GM12878 (cell line): ENCODE data around the gene PHACTR1. TPM values are rescaled to one million over a fixed set of nuclear protein-coding genes. Genes with fewer than 3 reads are reported as not detected.

Experiments
- ATAC-seq: fragments of 200-7000 bp; cut with Tn5 transposase; 3 replicates; pipeline ENCODE4 v1.9.1; 2020; ENCODE audit warnings: mild to moderate bottlenecking, moderate library complexity
- BruUV-seq: library from RNA; stranded (reverse); fragments of 400-500 nt; replicated peaks from 2 replicates; lab custom pipeline; 2021; lab: Mats Ljungman, UMichigan
- CTCF ChIA-PET: fragments of 300-600 bp; sonication (Branson Sonifier 250); formaldehyde crosslinking; extraction: SDS; loops from one replicate; lab custom pipeline; 2021; ENCODE audit warnings: inconsistent platforms; lab: Yijun Ruan, JAX
- POLR2A ChIA-PET: fragments of 350-600 bp; formaldehyde crosslinking; extraction: SDS; loops from one replicate; lab custom pipeline; 2021; ENCODE audit warnings: inconsistent platforms; lab: Charles Lee
- RAD21 ChIA-PET: fragments of 300-600 bp; sonication (Branson Sonifier 250); formaldehyde crosslinking; loops from one replicate; lab custom pipeline; 2023; ENCODE audit warnings: antibody characterized with exemption; ENCODE audit not compliant: unreplicated experiment; lab: Charles Lee
- SMC1A ChIA-PET: fragments of 300-600 bp; sonication (Branson Sonifier 250); formaldehyde crosslinking; loops from one replicate; lab custom pipeline; 2023; ENCODE audit not compliant: unreplicated experiment, uncharacterized antibody; lab: Charles Lee
- DNase-seq: peaks from one replicate; pipeline ENCODE4 v3.0.0-alpha.2; 2011; ENCODE audit warnings: low read depth, low spot score
- FAIRE-seq: peaks from 3 replicates; lab custom pipeline; 2011; peaks lifted over from hg19 to GRCh38; lab: Jason Lieb, UNC
- H2AFZ ChIP-seq: 2 replicates; pipeline ENCODE4 v1.6.0; 2011; ENCODE audit warnings: low read depth, low read length, control low read depth; ENCODE audit not compliant: control insufficient read depth
- H3K27ac ChIP-seq: 2 replicates; pipeline ENCODE4 v1.5.1; 2011; ENCODE audit warnings: control low read depth; ENCODE audit not compliant: control insufficient read depth, insufficient read depth
- H3K27me3 ChIP-seq, 2 experiments: replicated peaks in 1 of 2; 2 replicates each; pipeline versions ENCODE4 v1.6.0 to v1.6.1; 2011; ENCODE audit warnings: low read length in 1 of 2; ENCODE audit not compliant: control insufficient read depth in 2 of 2, insufficient read depth in 2 of 2
- H3K36me3 ChIP-seq, 2 experiments: 2 replicates each; pipeline ENCODE4 v1.5.1; 2011; ENCODE audit warnings: low read length in 1 of 2; ENCODE audit not compliant: control insufficient read depth in 2 of 2, insufficient read depth in 2 of 2
- H3K4me1 ChIP-seq: 2 replicates; pipeline ENCODE4 v1.6.1; 2011; ENCODE audit warnings: mild to moderate bottlenecking, low read length, moderate library complexity, mixed read lengths; ENCODE audit not compliant: control insufficient read depth, insufficient read depth
- H3K4me2 ChIP-seq: 2 replicates; pipeline ENCODE4 v1.6.0; 2011; ENCODE audit warnings: control low read depth; ENCODE audit not compliant: control insufficient read depth, insufficient read depth
- H3K4me3 ChIP-seq: fragments of 200-600 bp; sonication (generic); 2 replicates; pipeline ENCODE4 v1.5.1; 2016
- H3K79me2 ChIP-seq: 2 replicates; pipeline ENCODE4 v1.6.0; 2011; ENCODE audit warnings: low read length; ENCODE audit not compliant: control insufficient read depth, insufficient read depth
- H3K9ac ChIP-seq: 2 replicates; pipeline ENCODE4 v1.8.0; 2011; ENCODE audit warnings: low read length, control low read depth, mixed read lengths; ENCODE audit not compliant: control insufficient read depth, insufficient read depth
- H3K9me3 ChIP-seq: replicated peaks from 3 replicates; pipeline ENCODE4 v1.5.1; 2011; ENCODE audit warnings: mild to moderate bottlenecking, low read length; ENCODE audit not compliant: control insufficient read depth, insufficient read depth
- H4K20me1 ChIP-seq: 2 replicates; pipeline ENCODE4 v1.6.0; 2011; ENCODE audit not compliant: control insufficient read depth, insufficient read depth
- BRCA1 ChIP-seq: IDR thresholded peaks from 2 replicates; pipeline ENCODE4 v1.6.1; 2011; ENCODE audit warnings: low read depth, low read length, improper control_type of control experiment
- CBX5 ChIP-seq: sonication (generic); IDR thresholded peaks from 2 replicates; pipeline ENCODE4 v1.6.1; 2016; ENCODE audit warnings: low read depth, moderate library complexity, mild to moderate bottlenecking, inconsistent platforms
- CEBPB ChIP-seq, 2 experiments: fragments of 150-350 bp in 1 of 2; IDR thresholded peaks; 2 replicates each; pipeline ENCODE4 v1.6.1; 2012 to 2014; ENCODE audit warnings: low read depth in 2 of 2, low read length in 2 of 2, borderline replicate concordance in 1 of 2, inconsistent platforms in 1 of 2
- DPF2 ChIP-seq: fragments of 450-650 bp; IDR thresholded peaks from 2 replicates; pipeline ENCODE4 v1.6.1; 2017; ENCODE audit warnings: mild to moderate bottlenecking
- E4F1 ChIP-seq: fragments of 450-650 bp; IDR thresholded peaks from 2 replicates; pipeline ENCODE4 v1.6.1; 2018; ENCODE audit warnings: borderline replicate concordance, mild to moderate bottlenecking; ENCODE audit not compliant: partially characterized antibody
- HCFC1 ChIP-seq: fragments of 150-350 bp; IDR thresholded peaks from 2 replicates; pipeline ENCODE4 v1.6.1; 2014; ENCODE audit warnings: low read length
- NBN ChIP-seq: fragments of 450-650 bp; IDR thresholded peaks from 2 replicates; pipeline ENCODE4 v1.6.1; 2016
- NR2C1 ChIP-seq: fragments of 450-650 bp; IDR thresholded peaks from 2 replicates; pipeline ENCODE4 v1.6.1; 2017; ENCODE audit warnings: antibody characterized with exemption, mild to moderate bottlenecking, moderate library complexity
- RCOR1 ChIP-seq: conservative IDR thresholded peaks from 2 replicates; pipeline ENCODE4 v1.6.1; 2012; ENCODE audit warnings: low read depth, low read length, improper control_type of control experiment
- REST ChIP-seq: IDR thresholded peaks from 2 replicates; pipeline ENCODE4 v1.6.1; 2012; ENCODE audit warnings: mild to moderate bottlenecking, low read depth, low read length
- RFX5 ChIP-seq: IDR thresholded peaks from 2 replicates; pipeline ENCODE4 v1.6.1; 2011; ENCODE audit warnings: low read depth, low read length, improper control_type of control experiment
- STAT3 ChIP-seq: IDR thresholded peaks from 2 replicates; pipeline ENCODE4 v1.6.1; 2011; ENCODE audit warnings: low read depth, low read length, improper control_type of control experiment
- TCF3 ChIP-seq: IDR thresholded peaks from 2 replicates; pipeline ENCODE4 v1.6.1; 2012; ENCODE audit warnings: low read depth, mild to moderate bottlenecking, low read length, borderline replicate concordance; ENCODE audit not compliant: insufficient read depth
- USF1 ChIP-seq: IDR thresholded peaks from 2 replicates; pipeline ENCODE4 v1.6.1; 2011; ENCODE audit warnings: borderline replicate concordance, low read depth, mild to moderate bottlenecking, moderate library complexity, mixed read lengths, low read length; ENCODE audit not compliant: insufficient read depth; ENCODE audit errors: extremely low read length
- ZNF274 ChIP-seq: IDR thresholded peaks from one replicate; pipeline ENCODE4 v1.8.0; 2011; ENCODE audit not compliant: insufficient read length, insufficient read depth
- ZZZ3 ChIP-seq: IDR thresholded peaks from 2 replicates; pipeline ENCODE4 v1.6.1; 2011; ENCODE audit warnings: low read depth; ENCODE audit not compliant: control insufficient read depth, insufficient read length
- WGBS: methylation state at CpG from one replicate; pipeline ENCODE4 v1.1.6; 2016; ENCODE audit warnings: low lambda C conversion rate; ENCODE audit not compliant: insufficient replicate concordance, insufficient coverage; ENCODE audit errors: missing lambda C conversion rate; 5-methylcytosine and 5-hydroxymethylcytosine counted together
- in situ Hi-C: fragments of 300-500 bp; cut with MboI; formaldehyde crosslinking; loops from 9 replicates; pipeline ENCODE4 v1.14.3; 2018; ENCODE audit warnings: mixed read lengths
- intact Hi-C: fragments of 100-400 bp; cut with micrococcal nuclease; formaldehyde crosslinking; loops from one replicate; pipeline ENCODE4 v1.14.2; 2022; ENCODE audit not compliant: unreplicated experiment
- polyA plus RNA-seq, 11 experiments: library from polyadenylated mRNA; depleted of rRNA in 4 of 11; unstranded in 6 of 11; stranded (reverse) in 5 of 11; fragments of >200 nt; fragmentation: Nextera tagmentation in 4 of 11; fragmentation: Illumina TruSeq in 1 of 11; extraction: Ambion mirVana in 4 of 11; extraction: Trizol in 1 of 11; gene quantifications; 1 replicate in 1 of 11; 2 replicates in 10 of 11; pipeline versions ENCODE4 v1.2.1 to v1.2.3, GENCODE V29; 2011 to 2016; ENCODE audit warnings: inconsistent platforms in 2 of 11, missing spikeins in 2 of 11, low read depth in 1 of 11
- total RNA-seq, 4 experiments: library from RNA; depleted of rRNA in 3 of 4; stranded (reverse); fragments of >200 nt in 3 of 4; fragmentation: Illumina TruSeq in 1 of 4; extraction: Trizol in 1 of 4; gene quantifications; 2 replicates each; pipeline versions ENCODE4 v1.2.1 to v1.2.3, GENCODE V29; 2013 to 2021
- TF ChIP-seq, protein P1 (sequence below): IDR thresholded peaks from 2 replicates; pipeline ENCODE4 v1.6.1; 2012; ENCODE audit warnings: low read length, inconsistent platforms

PHACTR1 gene
- total and polyA plus RNA-seq, 10 of the 15 experiments (the other 5 are each of a cell fraction or from before 2014, with no cell fraction given) = 34.2 to 94.6 (median 62.3) TPM

DNA sequence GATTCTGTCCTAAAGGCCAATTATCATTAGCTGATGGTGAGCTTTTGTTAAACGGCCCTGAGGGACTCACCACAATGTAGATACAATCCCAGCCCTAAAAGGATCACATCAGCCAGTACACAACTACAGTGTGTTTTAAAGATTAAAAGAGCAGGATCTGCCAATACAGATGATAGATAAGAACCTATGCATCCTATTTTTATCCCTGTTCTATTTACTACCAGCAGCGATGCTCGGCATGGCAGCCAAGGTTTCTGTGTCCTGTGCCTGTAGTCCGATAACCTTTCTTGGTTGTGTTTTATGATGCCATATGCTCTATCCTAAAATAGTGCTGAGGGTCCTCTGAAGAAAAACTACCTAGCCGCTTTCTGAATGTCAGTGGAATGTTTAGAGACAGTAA is 289.4 kb downstream of the PHACTR1 start:
- ChIA-PET POLR2A (no interaction called here), CTCF (no interaction called here)
- Histone ChIP-seq H3K27ac (no peak overlapping the region), H3K79me2 (no peaks in the 10 kb centered on the region), H3K4me3 (no peak overlapping the region)
- BruUV-seq = no TSS peak
- no peak for TF ChIP-seq REST
- no peak for TF ChIP-seq CBX5
- TF ChIP-seq DPF2 = no peak
- TF ChIP-seq, protein P1, sequence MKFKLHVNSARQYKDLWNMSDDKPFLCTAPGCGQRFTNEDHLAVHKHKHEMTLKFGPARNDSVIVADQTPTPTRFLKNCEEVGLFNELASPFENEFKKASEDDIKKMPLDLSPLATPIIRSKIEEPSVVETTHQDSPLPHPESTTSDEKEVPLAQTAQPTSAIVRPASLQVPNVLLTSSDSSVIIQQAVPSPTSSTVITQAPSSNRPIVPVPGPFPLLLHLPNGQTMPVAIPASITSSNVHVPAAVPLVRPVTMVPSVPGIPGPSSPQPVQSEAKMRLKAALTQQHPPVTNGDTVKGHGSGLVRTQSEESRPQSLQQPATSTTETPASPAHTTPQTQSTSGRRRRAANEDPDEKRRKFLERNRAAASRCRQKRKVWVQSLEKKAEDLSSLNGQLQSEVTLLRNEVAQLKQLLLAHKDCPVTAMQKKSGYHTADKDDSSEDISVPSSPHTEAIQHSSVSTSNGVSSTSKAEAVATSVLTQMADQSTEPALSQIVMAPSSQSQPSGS = no peak
- TF ChIP-seq E4F1 = no peak
- no peak for TF ChIP-seq BRCA1
- no peak for TF ChIP-seq RCOR1
- no peak for TF ChIP-seq HCFC1
- TF ChIP-seq STAT3 = no peak
- TF ChIP-seq USF1 = no peak
- TF ChIP-seq NR2C1 = no peak
- TF ChIP-seq ZNF274 = no peak
- no peak for TF ChIP-seq RFX5
- TF ChIP-seq CEBPB (IDR thresholded peaks at IDR 0.05; ENCODE audit: borderline replicate concordance in 1 of 2, low read depth in 2 of 2, low read length in 2 of 2) = no peak
- no peak for TF ChIP-seq NBN
- no peak for TF ChIP-seq TCF3
- TF ChIP-seq ZZZ3 = no peak
- TF ChIP-seq, all 136 proteins: peak for 0
- H3K9me3 ChIP-seq = no peaks in the 10 kb centered on the region
- RAD21 ChIA-PET = no interaction called here
- no peak overlapping the region for H3K9ac ChIP-seq
- DNase-seq (no peak), FAIRE-seq (no peak), ATAC-seq (no peak)
- no peaks in the 10 kb centered on the region for H3K4me1 ChIP-seq
- H3K4me2 ChIP-seq = no peak overlapping the region
- 33% methylated on average over 5 of the region's 5 CpGs for WGBS
- H4K20me1 ChIP-seq = no peaks in the 10 kb centered on the region
- SMC1A ChIA-PET = no interaction called here
- no peak overlapping the region for H2AFZ ChIP-seq
- intact Hi-C loops (no loop called here), in situ Hi-C loops (no loop called here)
- H3K36me3 ChIP-seq = no peaks in the 10 kb centered on the region
- no peaks in the 10 kb centered on the region; a peak in 2 of 4 replicates for H3K27me3 ChIP-seq
